Hematopoietic multipotent progenitor cell (in vitro differentiated cells): ENCODE data around the gene LRRN4CL. TPM values are rescaled to one million over a fixed set of nuclear protein-coding genes. Genes with fewer than 3 reads are reported as not detected.

Source experiments
- DNase-seq, 3 donors: peaks; one replicate each; pipeline ENCODE4 v3.0.0-alpha.2; 2011 to 2015; ENCODE audit warnings: low read depth in 2 of 3, low spot score in 2 of 3
- small RNA-seq: library from RNA; depleted of rRNA; stranded (forward); fragments of <200 nt; gene quantifications from one replicate; pipeline ENCODE3, GENCODE V24; 2012
- total RNA-seq: library from RNA; depleted of rRNA; stranded (reverse); fragments of >200 nt; gene quantifications from one replicate; pipeline ENCODE4 v1.2.3, GENCODE V29; 2012

Gene LRRN4CL
- total RNA-seq, 1 donor = 0.27 TPM

DNA sequence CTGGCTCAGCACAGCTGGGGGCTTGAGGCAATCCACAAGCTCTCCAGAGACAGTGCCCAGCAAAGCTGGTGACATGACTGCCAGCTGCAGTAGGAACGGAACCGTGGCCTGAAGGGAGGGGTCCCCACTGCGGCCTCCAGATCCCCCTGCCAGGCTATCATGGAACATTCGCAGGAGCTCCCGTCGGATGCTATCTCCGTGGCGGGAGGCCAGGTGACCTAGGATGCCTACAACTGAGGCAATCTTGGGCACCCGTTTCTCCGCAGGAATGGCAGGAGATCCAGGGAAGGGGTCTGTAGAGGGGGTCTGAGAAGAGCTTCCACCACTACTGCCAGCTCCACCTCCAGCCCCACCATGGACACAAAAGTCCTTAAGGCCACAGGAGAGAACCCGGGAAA, 40.4 kb downstream of the LRRN4CL start:
- no peak for DNase-seq

DNA sequence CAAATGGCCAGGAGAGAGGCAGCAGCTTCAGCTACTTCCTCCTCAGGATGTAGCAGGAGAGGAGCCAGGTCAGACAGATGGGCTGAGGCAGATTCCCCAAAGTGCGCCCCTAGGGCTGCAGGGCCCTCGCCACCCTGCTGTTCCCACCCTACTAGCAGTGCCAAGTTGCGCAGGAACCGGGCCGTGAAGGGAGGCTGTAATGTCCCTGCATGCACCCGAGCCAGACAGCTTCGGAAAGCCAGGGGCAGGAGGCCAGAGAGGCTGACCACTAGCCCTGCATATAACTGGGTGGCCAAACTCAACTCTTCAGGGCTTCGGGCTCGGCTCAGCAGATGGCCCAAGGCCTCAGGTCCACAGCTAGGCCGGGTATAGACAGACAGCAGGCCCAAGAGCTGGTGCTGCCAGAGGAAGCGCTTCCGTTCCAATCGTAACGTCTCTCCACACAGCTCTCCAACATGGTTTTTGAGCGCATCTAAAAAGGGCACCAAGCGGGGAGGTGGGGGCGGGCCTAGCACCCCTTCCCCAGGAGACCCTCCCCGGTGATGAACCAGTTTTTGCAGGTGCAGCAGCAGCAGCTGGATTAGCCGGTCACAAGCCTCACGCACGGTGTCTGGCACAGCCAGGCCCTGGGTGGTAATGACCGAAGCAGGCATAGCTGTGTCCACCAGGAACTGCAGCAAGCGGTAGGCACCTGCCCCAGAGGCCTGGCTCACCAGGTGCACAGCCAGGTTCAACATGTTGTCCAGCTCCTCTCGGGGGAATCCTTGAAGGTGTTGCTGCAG, 41.0 kb downstream of the LRRN4CL start:
- no peak for DNase-seq

DNA sequence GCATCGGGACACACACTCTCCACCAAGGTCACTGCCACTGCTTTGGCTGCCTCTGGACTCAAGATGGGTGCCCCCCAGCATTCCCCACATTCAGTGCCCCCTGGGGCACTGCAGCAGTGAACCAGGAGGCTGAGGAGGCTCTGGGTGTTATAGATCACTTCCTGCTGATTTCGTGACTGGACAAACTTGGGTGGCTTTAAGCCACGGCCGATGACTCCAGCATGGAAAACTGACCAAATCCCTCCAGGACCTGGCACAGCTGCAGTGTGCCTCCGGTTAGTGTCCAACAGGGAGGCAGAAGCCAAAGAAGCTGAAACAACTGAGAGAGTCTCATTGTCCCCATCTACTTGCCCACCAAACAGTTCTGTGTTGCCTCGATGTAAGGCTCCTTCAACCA, 41.7 kb downstream of the LRRN4CL start:
- no peak for DNase-seq

DNA sequence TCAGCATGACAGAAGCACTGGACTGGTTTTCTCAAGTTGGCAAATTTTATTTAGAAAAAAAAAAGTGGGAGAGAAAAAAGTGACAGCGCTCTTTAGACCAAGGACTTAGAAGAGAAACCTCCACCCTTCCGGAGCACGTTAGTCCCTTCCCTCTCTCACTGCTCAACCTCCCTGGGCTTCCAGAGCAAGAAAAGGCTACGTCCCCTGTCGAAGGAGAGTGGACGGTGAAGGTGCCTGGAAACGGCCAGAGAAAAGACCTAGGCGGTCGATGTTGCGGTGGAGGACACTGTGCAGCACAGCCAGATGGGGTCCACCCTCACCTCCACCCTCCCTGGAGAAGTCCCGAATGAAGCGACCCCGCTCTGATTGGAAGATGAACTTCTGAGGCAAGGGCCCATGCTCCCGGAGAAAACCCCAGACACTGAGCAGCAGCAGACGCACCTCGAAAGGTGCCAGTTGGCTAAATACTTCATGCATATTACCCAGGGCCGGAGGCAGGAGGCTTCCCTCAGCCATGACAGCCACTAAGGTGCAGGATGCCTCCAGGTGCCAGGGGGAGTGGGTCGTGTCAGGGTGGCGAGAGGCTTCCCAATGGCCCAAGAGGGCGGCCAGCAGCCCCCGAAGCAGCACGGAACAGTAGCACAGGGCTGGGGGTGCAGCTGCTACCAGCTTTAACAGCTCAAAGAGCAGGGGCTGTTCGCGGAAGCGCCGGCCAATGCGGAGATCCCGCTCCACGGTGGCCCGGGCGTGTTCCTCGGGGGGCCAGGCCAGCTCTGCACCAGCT, 42.3 kb downstream of the LRRN4CL start:
- DNase-seq = no peak

DNA sequence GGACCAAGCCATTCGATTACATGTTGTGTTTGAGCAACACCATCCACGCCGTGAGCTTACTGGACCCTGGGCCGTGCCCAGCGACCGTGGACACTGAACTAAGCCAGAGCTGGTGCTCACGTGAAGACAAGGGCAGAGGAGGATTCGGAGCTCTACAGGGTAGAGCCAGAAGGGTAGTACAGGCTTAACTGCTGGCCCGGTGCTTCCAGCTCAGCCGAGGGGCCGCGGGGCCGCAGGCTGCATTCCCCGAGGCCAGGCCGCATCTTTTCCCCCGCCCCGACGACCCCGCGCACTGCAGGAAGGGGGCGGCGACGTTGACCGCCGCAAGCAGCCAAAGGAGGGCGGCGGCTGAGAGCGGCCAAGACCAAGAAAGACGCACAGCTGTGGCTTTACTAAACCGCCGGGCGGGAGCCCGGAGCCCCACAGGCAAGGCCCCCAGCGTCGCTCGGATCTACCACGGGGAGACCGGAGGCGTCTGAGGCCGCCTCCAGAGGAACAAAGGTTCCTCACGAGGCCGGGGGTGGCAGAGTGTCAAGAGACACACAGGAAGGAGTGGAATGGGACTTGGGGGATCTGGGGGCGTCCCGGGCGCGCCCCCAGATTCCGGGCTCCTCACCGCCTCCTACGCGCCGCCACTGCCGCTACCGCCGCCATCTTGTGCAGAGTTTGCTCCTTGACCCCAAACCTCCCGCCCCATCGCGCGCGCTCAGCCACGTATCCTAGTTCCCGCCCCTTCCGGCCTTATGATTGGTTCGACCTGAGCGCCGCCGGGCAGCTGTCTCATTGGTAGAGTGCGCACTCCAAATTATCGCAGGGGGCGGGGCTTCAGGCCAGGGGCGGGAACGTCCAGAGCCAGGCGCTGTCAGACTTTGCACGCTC, 43.1 kb downstream of the LRRN4CL start, which contains the start of gene GANAB:
TSS of gene GANAB (minus strand) at position 668 of the 879 bp plus-strand sequence. CDS start at position 654, 14 bp downstream.
- DNase-seq = peak; percentile 89 to 99 (median 99)

DNA sequence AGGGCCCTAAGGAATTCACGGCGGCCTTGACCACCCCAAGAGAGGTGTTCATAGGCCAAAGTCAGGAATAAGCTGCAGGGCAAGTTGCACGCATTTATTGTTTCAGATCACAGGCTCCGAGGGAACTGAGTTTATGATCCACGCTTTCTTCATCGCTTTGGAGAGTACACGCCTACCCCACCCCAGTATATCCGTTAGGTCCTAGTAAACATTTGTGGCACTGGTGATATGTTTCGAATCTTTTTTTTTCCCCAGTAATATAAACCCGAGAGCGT, 43.7 kb downstream of the LRRN4CL start:
- no peak for DNase-seq

DNA sequence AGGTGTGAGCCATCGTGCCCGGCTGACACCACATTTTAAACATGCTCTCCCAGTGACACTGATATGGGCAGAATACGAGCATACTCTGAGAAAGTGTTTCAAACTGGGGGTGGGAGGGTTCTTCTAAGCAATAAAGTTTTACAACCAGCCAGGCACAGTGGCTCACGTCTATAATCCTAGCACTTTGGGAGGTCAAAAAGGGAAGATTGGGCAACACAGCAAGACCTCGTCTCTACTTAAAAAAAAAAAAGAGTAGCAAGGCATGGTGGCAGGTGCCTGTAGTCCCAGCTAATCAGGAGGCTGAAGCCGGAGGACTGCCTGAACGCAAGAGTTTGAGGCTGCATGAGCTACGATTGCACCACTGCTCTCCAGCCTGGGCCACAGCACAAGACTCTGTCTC, 45.1 kb downstream of the LRRN4CL start:
- DNase-seq = no peak

Small RNA genes within 50 kb of the gene (small RNA-seq; reads per million reads assigned to genes)
- gene SNORA57 = not detected

Other genes starting within 250 kb of the LRRN4CL start
- gene AHNAK, start 142.7 kb downstream of the LRRN4CL start, total RNA-seq = 250 TPM
- gene EEF1G, start 115.6 kb downstream of the LRRN4CL start, total RNA-seq = 3,462 TPM
- 11.6 TPM for gene TUT1, start 98.0 kb downstream of the LRRN4CL start, total RNA-seq
- gene MTA2, start 87.7 kb downstream of the LRRN4CL start, total RNA-seq = 142 TPM
- gene EML3, start 76.8 kb downstream of the LRRN4CL start, total RNA-seq = 38.0 TPM
- gene ROM1, start 76.3 kb downstream of the LRRN4CL start, total RNA-seq = 2.7 TPM
- gene B3GAT3, start 67.5 kb downstream of the LRRN4CL start, total RNA-seq = 36.4 TPM
- 215 TPM for gene GANAB, start 42.9 kb downstream of the LRRN4CL start, total RNA-seq
- gene INTS5, start 36.2 kb downstream of the LRRN4CL start, total RNA-seq = 33.7 TPM
- 15.3 TPM for gene C11orf98, start 24.3 kb downstream of the LRRN4CL start, total RNA-seq
- gene CSKMT, start 24.2 kb downstream of the LRRN4CL start, total RNA-seq = 51.7 TPM
- 7.3 TPM for gene UQCC3, start 17.9 kb downstream of the LRRN4CL start, total RNA-seq
- 6.5 TPM for gene LBHD1, start 17.3 kb downstream of the LRRN4CL start, total RNA-seq
- gene UBXN1, start 10.5 kb downstream of the LRRN4CL start, total RNA-seq = 141 TPM
- 66.5 TPM for gene BSCL2, start 17.9 kb upstream of the LRRN4CL start, total RNA-seq
- not detected for gene GNG3, start 18.1 kb upstream of the LRRN4CL start, total RNA-seq
- gene HNRNPUL2, start 37.9 kb upstream of the LRRN4CL start, total RNA-seq = 7.5 TPM
- 30.4 TPM for gene TTC9C, start 39.0 kb upstream of the LRRN4CL start, total RNA-seq
- gene ZBTB3, start 64.6 kb upstream of the LRRN4CL start, total RNA-seq = 17.5 TPM
- 81.3 TPM for gene POLR2G, start 72.0 kb upstream of the LRRN4CL start, total RNA-seq
- gene TAF6L, start 81.9 kb upstream of the LRRN4CL start, total RNA-seq = 25.0 TPM
- 49.3 TPM for gene TMEM179B, start 97.9 kb upstream of the LRRN4CL start, total RNA-seq
- gene TMEM223, start 102.5 kb upstream of the LRRN4CL start, total RNA-seq = 31.2 TPM
- 62.2 TPM for gene NXF1, start 115.9 kb upstream of the LRRN4CL start, total RNA-seq
- 56.3 TPM for gene STX5, start 142.5 kb upstream of the LRRN4CL start, total RNA-seq
- not detected for gene TEX54, start 143.3 kb upstream of the LRRN4CL start, total RNA-seq
- 74.3 TPM for gene WDR74, start 150.1 kb upstream of the LRRN4CL start, total RNA-seq
- gene SLC3A2, start 191.4 kb upstream of the LRRN4CL start, total RNA-seq = 116 TPM
- under 0.01 TPM for gene CHRM1, start 231.8 kb upstream of the LRRN4CL start, total RNA-seq